HL-60 (cell line): Measurements from ENCODE around the gene MAP1B.

Experiments
- GABPA ChIP-seq: IDR thresholded peaks from 2 replicates; pipeline ENCODE4 v1.6.1; 2012; ENCODE audit warnings: low read depth
- POLR2AphosphoS5 ChIP-seq: IDR thresholded peaks from 2 replicates; pipeline ENCODE4 v1.6.1; 2012; ENCODE audit warnings: low read depth
- TF ChIP-seq, protein P1 (sequence below): IDR thresholded peaks from one replicate; pipeline ENCODE4 v1.5.1; 2011; ENCODE audit warnings: low read length, control low read depth, inconsistent platforms; ENCODE audit not compliant: insufficient read depth
- TF ChIP-seq, protein P2 (sequence below): IDR thresholded peaks from 2 replicates; pipeline ENCODE4 v1.6.1; 2012; ENCODE audit warnings: low read depth; ENCODE audit not compliant: insufficient replicate concordance

DNA sequence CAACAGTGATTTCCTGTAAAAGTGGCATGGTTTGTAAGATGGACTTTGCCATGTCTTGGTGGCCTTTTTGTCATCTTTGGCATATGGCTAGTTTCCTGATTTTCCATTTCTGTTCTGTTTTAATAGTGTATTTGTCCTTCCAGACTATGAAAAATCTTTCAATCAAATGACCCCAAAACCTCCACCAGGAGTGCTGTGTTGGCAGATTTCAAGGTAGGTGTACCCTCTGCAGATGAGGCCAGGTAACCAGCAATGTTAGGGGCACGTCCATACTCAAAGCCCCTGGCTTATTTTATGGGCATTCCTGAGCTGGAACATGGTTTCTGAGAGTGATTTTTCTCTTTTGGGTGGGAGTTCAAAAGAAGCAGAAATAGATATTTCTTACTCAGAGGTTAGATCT lies 15.2 kb upstream of the MAP1B start:
- TF ChIP-seq, protein P1, sequence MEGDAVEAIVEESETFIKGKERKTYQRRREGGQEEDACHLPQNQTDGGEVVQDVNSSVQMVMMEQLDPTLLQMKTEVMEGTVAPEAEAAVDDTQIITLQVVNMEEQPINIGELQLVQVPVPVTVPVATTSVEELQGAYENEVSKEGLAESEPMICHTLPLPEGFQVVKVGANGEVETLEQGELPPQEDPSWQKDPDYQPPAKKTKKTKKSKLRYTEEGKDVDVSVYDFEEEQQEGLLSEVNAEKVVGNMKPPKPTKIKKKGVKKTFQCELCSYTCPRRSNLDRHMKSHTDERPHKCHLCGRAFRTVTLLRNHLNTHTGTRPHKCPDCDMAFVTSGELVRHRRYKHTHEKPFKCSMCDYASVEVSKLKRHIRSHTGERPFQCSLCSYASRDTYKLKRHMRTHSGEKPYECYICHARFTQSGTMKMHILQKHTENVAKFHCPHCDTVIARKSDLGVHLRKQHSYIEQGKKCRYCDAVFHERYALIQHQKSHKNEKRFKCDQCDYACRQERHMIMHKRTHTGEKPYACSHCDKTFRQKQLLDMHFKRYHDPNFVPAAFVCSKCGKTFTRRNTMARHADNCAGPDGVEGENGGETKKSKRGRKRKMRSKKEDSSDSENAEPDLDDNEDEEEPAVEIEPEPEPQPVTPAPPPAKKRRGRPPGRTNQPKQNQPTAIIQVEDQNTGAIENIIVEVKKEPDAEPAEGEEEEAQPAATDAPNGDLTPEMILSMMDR: no peak
- TF ChIP-seq POLR2AphosphoS5 (no peak), GABPA (no peak)
- TF ChIP-seq, protein P2, sequence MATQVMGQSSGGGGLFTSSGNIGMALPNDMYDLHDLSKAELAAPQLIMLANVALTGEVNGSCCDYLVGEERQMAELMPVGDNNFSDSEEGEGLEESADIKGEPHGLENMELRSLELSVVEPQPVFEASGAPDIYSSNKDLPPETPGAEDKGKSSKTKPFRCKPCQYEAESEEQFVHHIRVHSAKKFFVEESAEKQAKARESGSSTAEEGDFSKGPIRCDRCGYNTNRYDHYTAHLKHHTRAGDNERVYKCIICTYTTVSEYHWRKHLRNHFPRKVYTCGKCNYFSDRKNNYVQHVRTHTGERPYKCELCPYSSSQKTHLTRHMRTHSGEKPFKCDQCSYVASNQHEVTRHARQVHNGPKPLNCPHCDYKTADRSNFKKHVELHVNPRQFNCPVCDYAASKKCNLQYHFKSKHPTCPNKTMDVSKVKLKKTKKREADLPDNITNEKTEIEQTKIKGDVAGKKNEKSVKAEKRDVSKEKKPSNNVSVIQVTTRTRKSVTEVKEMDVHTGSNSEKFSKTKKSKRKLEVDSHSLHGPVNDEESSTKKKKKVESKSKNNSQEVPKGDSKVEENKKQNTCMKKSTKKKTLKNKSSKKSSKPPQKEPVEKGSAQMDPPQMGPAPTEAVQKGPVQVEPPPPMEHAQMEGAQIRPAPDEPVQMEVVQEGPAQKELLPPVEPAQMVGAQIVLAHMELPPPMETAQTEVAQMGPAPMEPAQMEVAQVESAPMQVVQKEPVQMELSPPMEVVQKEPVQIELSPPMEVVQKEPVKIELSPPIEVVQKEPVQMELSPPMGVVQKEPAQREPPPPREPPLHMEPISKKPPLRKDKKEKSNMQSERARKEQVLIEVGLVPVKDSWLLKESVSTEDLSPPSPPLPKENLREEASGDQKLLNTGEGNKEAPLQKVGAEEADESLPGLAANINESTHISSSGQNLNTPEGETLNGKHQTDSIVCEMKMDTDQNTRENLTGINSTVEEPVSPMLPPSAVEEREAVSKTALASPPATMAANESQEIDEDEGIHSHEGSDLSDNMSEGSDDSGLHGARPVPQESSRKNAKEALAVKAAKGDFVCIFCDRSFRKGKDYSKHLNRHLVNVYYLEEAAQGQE: no peak
